HepG2 (cell line): Measurements from ENCODE around the gene CACNA1I. TPM values are rescaled to one million over a fixed set of nuclear protein-coding genes. Genes with fewer than 3 reads are reported as not detected.

Source experiments
- ATAC-seq: fragments of 200-7000 bp; cut with Tn5 transposase; 3 replicates; pipeline ENCODE4 v1.9.1; 2020; ENCODE audit warnings: mild to moderate bottlenecking, moderate library complexity
- BruUV-seq: library from RNA; stranded (reverse); fragments of 400-500 nt; replicated peaks from 2 replicates; lab custom pipeline; 2021; lab: Mats Ljungman, UMichigan
- CTCF ChIA-PET: fragments of 300-600 bp; formaldehyde crosslinking; extraction: SDS; loops from one replicate; lab custom pipeline; 2021; ENCODE audit warnings: low total read pairs, inconsistent platforms, low intra/inter-chr PET ratio; lab: Yijun Ruan, JAX
- POLR2A ChIA-PET: fragments of 350-600 bp; sonication (Branson Sonifier 250); formaldehyde crosslinking; loops from one replicate; lab custom pipeline; 2020; ENCODE audit warnings: antibody characterized with exemption, inconsistent platforms; lab: Yijun Ruan, JAX
- DNase-seq: peaks from one replicate; pipeline ENCODE4 v3.0.0-alpha.2; 2015; ENCODE audit warnings: low spot score
- FAIRE-seq: peaks from 3 replicates; lab custom pipeline; 2011; peaks lifted over from hg19 to GRCh38; lab: Jason Lieb, UNC
- H2AFZ ChIP-seq: one replicate; pipeline ENCODE4 v1.6.1; 2011; ENCODE audit warnings: low read length, inconsistent platforms
- H3K27ac ChIP-seq: fragments of 300-600 bp; 3 replicates; pipeline ENCODE4 v1.8.0; 2011; ENCODE audit warnings: mixed run types, mild to moderate bottlenecking, mixed read lengths, low read length, inconsistent platforms; ENCODE audit not compliant: insufficient read depth; ENCODE audit errors: extremely low read length
- H3K27me3 ChIP-seq, 2 experiments: fragments of 200-600 bp in 1 of 2; 2 replicates in 1 of 2; 3 replicates in 1 of 2; pipeline versions ENCODE4 v1.6.0 to v1.8.0; 2011; ENCODE audit warnings: low read length in 2 of 2, mild to moderate bottlenecking in 2 of 2, moderate library complexity in 2 of 2, inconsistent platforms in 1 of 2; ENCODE audit not compliant: insufficient read depth in 2 of 2, control insufficient read depth in 1 of 2
- H3K36me3 ChIP-seq, 2 experiments: fragments of 200-600 bp in 1 of 2; replicated peaks in 1 of 2; 2 replicates in 1 of 2; 3 replicates in 1 of 2; pipeline versions ENCODE4 v1.5.1 to v1.8.0; 2011; ENCODE audit warnings: low read length in 2 of 2, inconsistent platforms in 1 of 2; ENCODE audit not compliant: insufficient read depth in 2 of 2, control insufficient read depth in 1 of 2
- H3K4me1 ChIP-seq: 2 replicates; pipeline ENCODE4 v1.5.1; 2012; ENCODE audit warnings: low read length, inconsistent platforms; ENCODE audit not compliant: insufficient read depth
- H3K4me2 ChIP-seq: 2 replicates; pipeline ENCODE4 v1.6.0; 2011; ENCODE audit warnings: low read depth, low read length, inconsistent platforms
- H3K4me3 ChIP-seq, 3 experiments: fragments of 200-600 bp in 1 of 3; sonication (generic), shearing (Covaris generic) in 1 of 3; replicated peaks in 1 of 3; 2 replicates each; pipeline ENCODE4 v1.5.1; 2011 to 2016; ENCODE audit warnings: low read length in 3 of 3, inconsistent platforms in 2 of 3, low read depth in 2 of 3, mild to moderate bottlenecking in 2 of 3, control low read depth in 1 of 3, mixed read lengths in 1 of 3; ENCODE audit not compliant: insufficient read depth in 1 of 3
- H3K79me2 ChIP-seq: one replicate; pipeline ENCODE4 v1.6.1; 2011; ENCODE audit warnings: low read length, inconsistent platforms; ENCODE audit not compliant: insufficient read depth
- H3K9ac ChIP-seq: 2 replicates; pipeline ENCODE4 v1.6.0; 2011; ENCODE audit warnings: mild to moderate bottlenecking, low read depth, low read length, inconsistent platforms; ENCODE audit not compliant: insufficient read depth
- H3K9me3 ChIP-seq: 2 replicates; pipeline ENCODE4 v1.5.1; 2012; ENCODE audit warnings: mild to moderate bottlenecking, low read length
- H4K20me1 ChIP-seq: 2 replicates; pipeline ENCODE4 v1.6.0; 2011; ENCODE audit warnings: inconsistent platforms, mild to moderate bottlenecking, low read length, moderate library complexity; ENCODE audit not compliant: insufficient read depth
- ATF7-NPFF ChIP-seq: sonication (generic); formaldehyde crosslinking; IDR thresholded peaks from 2 replicates; pipeline ENCODE4 v1.8.1; 2023; ENCODE audit warnings: mild to moderate bottlenecking, low read depth, missing genetic modification reagents, moderate library complexity
- DZIP1 ChIP-seq: sonication (generic); formaldehyde crosslinking; IDR thresholded peaks from 2 replicates; pipeline ENCODE4 v1.5.0; 2020; ENCODE audit warnings: mild to moderate bottlenecking, missing genetic modification reagents
- MATR3 ChIP-seq: sonication (generic); formaldehyde crosslinking; IDR thresholded peaks from 2 replicates; pipeline ENCODE4 v1.4.0; 2020; ENCODE audit warnings: missing genetic modification reagents
- PBX3 ChIP-seq: sonication (generic); formaldehyde crosslinking; IDR thresholded peaks from 2 replicates; pipeline ENCODE4 v1.8.1; 2023; ENCODE audit warnings: missing genetic modification reagents, inconsistent platforms, borderline replicate concordance
- ZNF263 ChIP-seq: sonication (generic); formaldehyde crosslinking; IDR thresholded peaks from 2 replicates; pipeline ENCODE4 v1.4.0; 2020; ENCODE audit warnings: missing genetic modification reagents
- ZSCAN29 ChIP-seq: sonication (generic); formaldehyde crosslinking; conservative IDR thresholded peaks from 2 replicates; pipeline ENCODE4 v1.4.0; 2020; ENCODE audit warnings: mild to moderate bottlenecking, missing genetic modification reagents
- WGBS: methylation state at CpG from one replicate; pipeline ENCODE4 v1.1.6; 2017; ENCODE audit warnings: low lambda C conversion rate; 5-methylcytosine and 5-hydroxymethylcytosine counted together
- in situ Hi-C: cut with HindIII; loops from 2 replicates; pipeline ENCODE4 v1.10.0; 2017; ENCODE audit warnings: low pct_unique_long_range_greater_than_20kb; ENCODE audit not compliant: extremely low pct_ligation_motif_present
- intact Hi-C: fragments of 100-400 bp; cut with micrococcal nuclease; formaldehyde crosslinking; loops from one replicate; pipeline ENCODE4 v1.10.0; 2022; ENCODE audit not compliant: unreplicated experiment
- polyA plus RNA-seq, 8 experiments: library from polyadenylated mRNA; depleted of rRNA in 3 of 8; stranded (reverse) in 7 of 8; unstranded in 1 of 8; fragments of >200 nt; fragmentation: Illumina TruSeq in 4 of 8; extraction: Trizol in 4 of 8; gene quantifications; 2 replicates each; pipeline versions ENCODE4 v1.2.1 to v1.2.3, GENCODE V29; 2011 to 2016; ENCODE audit warnings: low read depth in 4 of 8, missing spikeins in 1 of 8, mixed read lengths in 1 of 8; ENCODE audit not compliant: insufficient read depth in 1 of 8
- total RNA-seq, 5 experiments: library from RNA; depleted of rRNA; stranded (reverse); fragments of >200 nt; fragmentation: Illumina TruSeq; extraction: Trizol; gene quantifications; 2 replicates each; pipeline ENCODE4 v1.2.3, GENCODE V29; 2016; ENCODE audit warnings: low read depth in 1 of 5

CACNA1I gene
- total and polyA plus RNA-seq, 2 of the 13 experiments (the other 11 are each of a cell fraction or from before 2014, with no cell fraction given) = not detected

GRCh38 chr22:39700565-39700964 is 130.0 kb downstream of the CACNA1I start:
- Histone ChIP-seq H3K4me2 (no peak overlapping the region), H3K4me1 (no peaks in the 10 kb centered on the region), H3K36me3 (no peaks in the 10 kb centered on the region), H2AFZ (no peak overlapping the region), H3K4me3 (no peak overlapping the region), H4K20me1 (0 out of 2 replicates have a peak, but pooled peaks cover 2% of the 10 kb centered on the region), H3K9me3 (no peaks in the 10 kb centered on the region), H3K27me3 (peaks cover 7 to 49% of the 10 kb centered on the region in 2 experiments), H3K79me2 (no peaks in the 10 kb centered on the region), H3K9ac (no peak overlapping the region), H3K27ac (no peak overlapping the region)
- 10% methylated on average over 2 of the region's 7 CpGs for WGBS
- intact Hi-C loops (no loop called here), in situ Hi-C loops (no loop called here)
- CTCF ChIA-PET = no interaction called here
- FAIRE-seq (no peak), ATAC-seq (no peak), DNase-seq (no peak)
- no TSS peak for BruUV-seq
- TF ChIP-seq PBX3 (no peak), ZSCAN29 (CRISPR knock-in tag) (no peak), ZNF263 (CRISPR knock-in tag) (no peak), ATF7-NPFF (CRISPR knock-in tag) (no peak), DZIP1 (no peak), MATR3 (CRISPR knock-in tag) (no peak)
- POLR2A ChIA-PET = interaction anchor here (0.5 kb wide), 1 partner anchor 645 kb away, joined by 3 read pairs; no protein-coding TSS in a partner anchor
